Left cardiac atrium (tissue), 4 donors: ENCODE measurements around the gene FAM170B. TPM values are rescaled to one million over a fixed set of nuclear protein-coding genes. Genes with fewer than 3 reads are reported as not detected.
A peak's percentile ranks its signal among the peaks of the same experiment; 100 is the strongest.

Experiments used
- ATAC-seq, 2 donors: fragments of 200-7000 bp; cut with Tn5 transposase; one replicate each; pipeline ENCODE4 v1.9.1; 2020; ENCODE audit warnings: mild to moderate bottlenecking in 2 of 2, moderate library complexity in 2 of 2
- DNase-seq: peaks from one replicate; pipeline ENCODE4 v3.0.0-alpha.2; 2020
- intact Hi-C, 2 donors: fragments of 100-400 bp; cut with DNase I; formaldehyde crosslinking; loops; one replicate each; pipeline versions ENCODE4 v1.14.1 to v1.15.1; 2022 to 2023
- long read RNA-seq: library from polyadenylated mRNA; unstranded; transcript quantifications from one replicate; pipeline ENCODE4 v2.0.0, GENCODE V29; 2021
- total RNA-seq, 2 donors: library from RNA; stranded (reverse); fragmentation: NEBNext Ultra II Directional; extraction: Animal tissue kit (Norgen Biotek cat#: 25700); gene quantifications; one replicate each; pipeline ENCODE4 v1.2.1, GENCODE V29; 2021
- donor health status: DM: no; HTN: yes; CAD: no.
- donor health status: DM: no; HTN: yes; CAD: no; lungs with severe emphysema.
- donor health status: DM: yes; HTN: yes; CAD: no.
- donor health status: Dilated cardiomyopathy.

The FAM170B gene
- total RNA-seq = not detected
- long read RNA-seq = 0 reads

DNA sequence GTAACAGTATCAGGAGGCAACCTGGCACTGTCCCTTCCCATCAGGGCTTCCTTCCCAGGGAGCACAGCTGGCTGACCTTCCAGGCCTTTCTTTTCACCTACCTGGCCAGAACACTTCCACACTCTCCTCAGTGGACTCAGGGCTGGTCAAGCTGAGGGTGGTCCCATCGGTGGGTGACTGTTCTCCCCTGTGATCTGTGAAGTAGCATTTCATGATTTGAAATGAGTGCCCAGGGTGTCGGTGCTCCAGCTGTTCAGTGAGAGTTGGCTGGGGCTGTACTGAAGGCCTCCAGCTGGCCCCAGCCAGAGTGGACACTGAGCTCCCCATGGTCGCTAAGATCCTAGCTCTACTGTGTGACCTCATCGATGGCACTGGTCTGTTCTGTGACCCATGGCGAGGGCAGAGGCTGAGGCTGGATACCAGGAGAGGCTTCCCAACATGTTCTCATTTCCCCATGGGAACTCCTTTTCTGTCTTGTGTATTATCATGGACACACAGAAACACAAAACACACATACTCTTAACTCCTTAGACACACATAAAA lies at the start of gene FAM170B:
FAM170B (minus strand) TSS at position 316 of the 543 bp plus-strand sequence; CDS start at position 213, 103 bp downstream.
- intact Hi-C loops = no loop called here
- ATAC-seq = peak in 1 of 2 donors; percentile 28
- no peak for DNase-seq

DNA sequence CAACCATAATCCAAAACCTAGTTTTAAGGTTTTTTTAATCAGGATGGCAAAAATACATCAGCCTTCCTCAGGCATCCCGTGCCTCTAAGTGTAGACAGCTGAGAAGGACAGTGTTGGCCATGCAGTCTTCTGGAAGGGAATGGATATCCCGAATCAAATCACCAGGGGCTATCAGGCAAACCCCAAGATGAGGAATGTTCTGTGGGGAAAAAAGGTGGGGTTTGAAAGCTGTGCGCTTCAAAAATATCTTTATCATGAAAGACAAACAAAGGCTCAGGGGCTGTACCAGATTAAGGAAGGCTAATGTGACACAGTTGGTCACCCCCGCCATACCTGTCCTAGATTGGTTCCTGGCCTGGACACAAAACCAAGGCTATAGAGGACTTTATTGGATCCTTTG lies 49.0 kb upstream of the FAM170B start:
- no peak for ATAC-seq
- DNase-seq = no peak
- intact Hi-C loops = no loop called here

DNA sequence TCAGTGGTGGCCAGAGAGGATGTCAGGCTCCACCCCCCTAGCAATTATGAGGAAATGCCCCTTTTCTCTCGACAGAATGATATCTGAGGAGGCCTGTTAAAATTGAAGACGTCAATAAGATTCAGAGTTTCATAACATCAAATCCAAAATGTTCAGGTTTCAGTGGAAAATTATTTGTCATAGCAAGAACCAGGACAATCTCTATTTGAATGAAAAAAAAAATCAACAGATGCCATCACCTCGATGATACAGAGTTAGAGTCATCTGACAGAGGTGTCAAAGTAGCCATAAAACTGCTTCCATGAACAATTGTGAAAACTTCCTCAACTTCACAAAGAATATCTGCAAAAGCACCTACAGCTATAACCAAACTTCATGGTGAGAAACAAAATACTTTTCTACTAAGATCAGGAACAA lies 46.6 kb upstream of the FAM170B start:
- no peak for ATAC-seq
- intact Hi-C loops = no loop called here

DNA sequence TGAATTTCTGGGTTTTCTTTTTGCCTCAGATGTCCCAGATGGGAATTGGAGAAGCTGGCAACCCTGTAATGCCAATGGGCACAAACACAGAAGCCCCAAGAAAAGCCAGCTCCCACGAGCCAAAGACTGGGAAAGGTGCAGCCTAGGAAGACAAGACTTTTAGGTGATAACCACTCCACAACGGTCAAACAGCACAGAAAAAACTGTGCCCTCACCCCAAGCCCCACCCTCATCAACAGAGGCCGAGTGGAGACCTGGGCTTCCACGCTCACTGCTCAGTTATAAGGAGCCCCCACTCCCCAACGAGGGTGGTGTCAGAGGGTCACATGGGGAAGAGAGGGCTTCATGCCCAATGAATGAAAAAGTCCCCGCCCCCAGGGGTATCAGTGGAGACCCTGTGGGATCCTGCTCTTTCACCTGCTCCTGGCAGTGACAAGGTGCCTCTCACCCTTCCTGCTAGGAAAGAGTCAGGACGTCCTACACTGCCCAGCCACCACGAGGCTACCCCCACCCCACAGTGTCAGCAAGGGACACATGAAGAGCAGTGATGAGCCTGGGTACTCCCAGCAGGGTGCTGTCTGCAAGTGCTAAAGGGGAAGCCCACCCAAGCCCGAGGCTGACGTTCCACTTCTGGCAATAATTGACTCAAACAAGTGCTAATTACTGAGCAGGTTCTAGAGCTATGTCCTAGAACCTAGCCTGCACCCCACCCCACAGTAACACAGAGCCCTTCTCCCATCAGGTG lies 46.0 kb upstream of the FAM170B start:
- intact Hi-C loops = no loop called here
- ATAC-seq (no peak), DNase-seq (no peak)

More for the DNA sequence above, 46.6 kb upstream of the FAM170B start:
- no peak for DNase-seq

DNA sequence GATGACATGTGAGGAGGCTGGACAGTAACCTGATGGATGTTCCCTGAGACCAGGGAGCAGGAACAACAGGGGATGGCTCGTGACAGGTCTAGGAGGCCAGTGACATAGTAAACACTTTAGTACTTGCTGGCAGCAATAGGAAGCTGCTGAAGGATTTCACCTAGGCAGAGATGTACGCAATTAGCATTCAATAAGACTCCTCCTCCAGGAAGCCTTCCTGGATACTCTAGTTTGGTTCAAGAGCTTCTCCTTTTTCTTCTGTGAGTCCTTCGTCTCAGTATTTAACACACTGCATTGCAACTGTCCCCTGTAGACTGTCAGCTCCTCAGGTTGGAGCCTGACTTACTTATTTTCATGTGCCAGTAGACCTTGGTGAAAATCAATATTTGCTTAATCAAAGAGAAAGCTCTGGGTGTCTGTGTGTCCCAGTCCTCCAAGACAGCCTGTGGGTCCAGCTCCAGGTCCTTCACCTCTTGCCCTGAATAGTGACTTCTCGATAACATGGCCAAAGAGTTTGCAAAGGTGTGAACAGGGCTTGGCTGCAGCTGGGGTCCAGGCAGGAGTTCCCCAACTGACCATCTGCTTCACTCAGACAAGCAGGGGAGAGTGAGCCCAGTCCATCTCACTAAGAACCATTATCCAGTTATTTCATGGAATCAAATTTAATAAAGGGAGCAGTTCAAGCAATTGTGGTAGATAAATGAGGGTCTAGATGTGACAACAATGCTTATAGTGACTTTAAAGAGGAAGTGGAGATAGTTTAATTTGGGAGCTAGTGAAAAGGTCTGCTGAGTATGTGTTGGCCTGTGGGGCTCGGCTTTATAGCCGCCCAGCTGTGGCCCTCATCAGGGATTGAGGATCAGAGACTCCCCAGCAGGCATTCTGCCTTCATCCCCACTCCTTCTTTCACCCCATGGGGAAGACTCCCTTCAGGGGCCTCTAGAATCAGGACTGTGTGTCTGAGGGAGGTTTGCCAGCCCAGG lies 45.0 kb upstream of the FAM170B start:
- no peak for ATAC-seq
- intact Hi-C loops = no loop called here
- no peak for DNase-seq

DNA sequence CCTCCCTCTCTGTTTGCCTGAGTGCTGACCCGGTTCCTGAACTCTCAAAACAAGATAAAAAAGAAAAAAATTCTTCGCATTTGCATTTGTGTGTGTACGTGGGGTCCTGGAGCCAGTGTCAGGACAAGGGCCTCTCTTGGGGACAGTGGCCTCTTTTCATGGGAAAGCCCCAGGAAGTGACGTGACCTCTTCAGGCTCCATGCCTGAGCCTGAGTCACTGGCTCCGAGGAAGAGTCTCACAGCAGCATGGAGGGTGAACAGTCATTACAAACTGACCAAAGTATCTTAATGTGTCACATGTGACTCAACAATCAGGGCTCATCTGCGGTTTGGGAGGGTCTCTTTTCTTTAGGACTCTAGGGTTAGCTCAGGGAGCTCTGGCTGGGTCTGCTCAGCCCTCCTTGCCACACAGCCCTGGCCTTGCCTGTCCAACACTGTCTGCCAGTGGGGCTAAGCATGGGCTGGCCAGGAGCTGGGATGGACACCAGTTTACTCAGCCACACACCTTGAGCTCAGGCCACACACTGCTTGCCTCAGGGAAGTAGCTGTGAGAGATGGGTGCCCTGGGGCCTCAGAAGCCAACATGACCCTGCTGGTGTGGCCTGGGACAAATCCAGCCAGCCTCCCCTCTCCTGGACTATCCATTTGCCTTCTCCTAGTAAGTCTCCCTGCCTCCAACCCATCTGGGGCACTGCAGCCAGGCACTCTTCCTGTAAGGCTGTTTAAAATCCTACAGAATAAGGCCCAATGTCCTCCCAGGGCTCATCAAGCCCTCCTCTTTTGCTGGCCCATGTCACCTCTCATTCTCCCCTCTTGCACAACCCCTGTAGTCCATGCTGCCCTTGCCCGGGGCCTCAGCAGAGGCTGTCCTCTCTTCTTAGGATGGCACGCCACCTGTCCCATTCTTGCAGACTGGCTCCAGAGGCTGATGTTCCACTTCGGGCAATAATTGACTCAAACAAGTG lies 43.9 kb upstream of the FAM170B start:
- peak; percentile 79 for DNase-seq
- ATAC-seq = peak; percentile 92 to 93
- intact Hi-C loops = no loop called here

DNA sequence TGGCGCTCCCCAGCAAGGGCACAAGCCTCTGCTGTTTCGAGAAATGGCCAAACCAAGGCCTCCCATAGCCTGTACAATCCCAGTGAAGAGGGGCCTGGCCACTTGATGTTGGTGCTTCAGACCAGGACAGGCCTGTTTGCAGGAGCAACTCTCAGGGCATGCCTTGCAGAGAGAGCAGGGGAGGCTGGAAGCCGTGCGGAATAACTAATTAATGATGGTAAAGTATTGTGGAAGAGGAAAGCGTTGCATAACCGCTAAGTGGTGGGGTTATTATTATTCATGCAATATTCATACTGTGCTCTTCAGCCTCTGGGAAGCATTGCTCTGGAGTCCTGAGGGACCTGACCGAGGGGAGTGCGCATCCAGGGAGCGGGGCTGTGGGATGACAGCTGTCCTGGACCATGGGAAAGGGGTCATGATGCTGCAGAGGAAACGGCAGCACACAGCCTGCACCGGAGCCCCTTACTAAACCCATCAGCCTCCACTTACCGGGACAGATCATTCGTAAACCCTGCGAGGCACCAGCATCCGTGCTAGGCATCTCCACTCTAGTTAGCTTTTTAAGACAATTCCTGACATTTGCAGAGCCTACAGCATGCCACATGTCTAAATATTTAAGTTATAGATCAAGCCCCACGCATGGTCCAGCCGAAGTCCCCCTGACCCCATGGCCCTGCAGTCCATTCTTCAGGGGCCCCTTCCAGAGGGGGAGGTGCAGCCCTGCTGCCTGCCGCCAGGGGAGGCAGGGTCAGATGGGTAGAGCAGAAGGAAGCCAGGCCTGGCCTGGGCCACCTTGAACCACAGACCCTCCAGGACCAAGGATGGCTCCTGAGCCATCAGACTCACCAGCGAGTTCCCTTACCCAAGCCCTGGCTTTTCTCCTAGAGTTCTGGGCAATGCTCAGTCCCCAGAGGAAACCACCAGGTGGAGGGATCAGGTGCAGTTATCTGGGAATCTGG lies 42.8 kb upstream of the FAM170B start:
- ATAC-seq = peak; percentile 23 to 30
- intact Hi-C loops = no loop called here
- no peak for DNase-seq

DNA sequence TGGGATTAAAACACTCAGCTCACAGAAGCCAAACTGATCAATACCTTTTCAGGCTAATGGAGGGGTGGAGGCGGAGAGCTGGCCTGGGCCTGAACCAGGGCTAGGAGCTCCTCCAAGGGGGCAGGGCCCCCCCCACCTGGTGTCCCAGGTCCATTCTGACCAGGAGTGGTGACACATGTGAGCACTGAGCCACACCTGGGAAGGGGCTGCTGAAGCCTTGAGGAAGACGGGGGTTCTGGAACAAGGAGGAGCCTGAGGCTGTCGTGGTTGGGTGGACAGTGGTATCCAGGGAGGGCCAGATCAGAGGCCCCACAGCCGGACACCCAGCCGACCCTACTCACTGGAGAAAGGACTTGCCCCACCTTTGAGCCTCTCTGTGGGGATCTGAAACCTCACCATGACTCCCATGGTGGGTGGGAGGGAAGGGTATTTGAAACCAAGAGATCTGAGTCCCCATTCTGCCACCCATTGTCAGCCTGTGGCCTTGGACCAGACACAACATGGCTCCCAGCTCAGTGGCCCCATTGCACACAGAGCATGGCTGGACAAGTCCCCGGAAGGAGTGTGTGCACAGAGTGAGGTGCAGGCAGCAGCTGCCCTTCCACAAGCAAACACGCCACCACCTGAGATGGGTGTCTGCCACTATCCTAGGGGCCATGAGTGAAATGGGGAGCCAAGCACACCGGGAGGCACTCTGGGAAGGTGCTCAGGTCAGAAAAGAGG lies 41.9 kb upstream of the FAM170B start:
- ATAC-seq (no peak), DNase-seq (no peak)
- intact Hi-C loops = no loop called here

DNA sequence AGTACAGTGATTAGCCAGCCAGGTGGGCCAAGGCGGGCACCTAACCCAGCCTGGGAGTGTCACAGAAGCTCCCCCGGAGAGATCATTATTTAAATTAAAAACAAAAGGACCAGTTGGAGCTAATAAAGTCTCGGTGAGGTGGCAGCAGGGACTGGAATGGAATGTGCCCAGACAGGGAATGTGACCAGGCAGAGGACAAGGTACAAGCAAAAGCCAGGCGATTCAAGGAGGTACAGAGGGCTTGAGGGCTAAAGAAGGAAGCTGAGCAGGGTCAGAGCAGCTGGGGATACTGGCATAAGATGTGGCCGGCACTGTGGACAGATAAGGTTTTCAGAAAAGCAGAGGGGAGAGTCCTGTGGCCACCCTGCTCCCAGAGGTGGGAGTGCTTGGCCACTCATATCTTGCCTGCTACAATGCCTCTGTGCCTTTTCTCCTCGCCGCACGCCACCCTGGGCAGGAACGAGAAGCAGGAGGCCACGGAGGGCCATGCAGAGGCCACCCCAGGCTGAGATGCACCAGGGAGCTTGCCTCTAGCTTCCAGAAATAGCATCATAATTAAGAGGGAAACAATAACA lies 41.2 kb upstream of the FAM170B start:
- no peak for ATAC-seq
- no peak for DNase-seq
- intact Hi-C loops = no loop called here

DNA sequence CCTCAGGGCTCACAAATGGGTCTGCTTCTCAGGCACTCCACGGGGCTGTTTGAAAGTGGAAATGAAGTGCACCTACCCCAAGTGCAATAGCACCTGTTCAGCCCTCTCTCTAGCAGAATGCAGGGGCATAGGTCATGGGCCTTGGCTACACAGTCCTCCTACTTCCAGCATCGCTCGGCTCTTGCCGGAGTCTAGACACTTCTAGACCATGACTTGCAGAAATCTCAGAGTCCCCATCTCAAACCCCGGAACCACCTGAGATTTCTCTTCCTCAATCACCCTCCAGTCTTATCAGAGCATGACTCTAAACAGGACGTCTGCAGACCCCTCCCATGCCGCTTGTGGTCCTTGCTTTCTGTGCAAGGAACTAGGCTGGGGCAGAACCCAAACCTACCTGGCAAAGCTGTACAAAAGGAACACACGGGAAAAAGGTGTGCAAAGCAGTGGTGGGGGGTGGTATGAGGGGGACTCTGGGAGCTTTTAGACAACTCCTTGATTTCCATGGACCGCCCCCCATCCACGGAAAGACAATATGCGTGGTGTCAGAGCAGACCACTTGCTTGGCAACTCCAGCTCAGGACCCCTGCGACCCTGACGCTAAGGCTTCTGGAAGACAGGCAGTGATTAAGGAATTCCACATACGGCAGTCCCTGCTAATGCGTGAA lies 40.6 kb upstream of the FAM170B start:
- DNase-seq = no peak
- intact Hi-C loops = no loop called here
- no peak for ATAC-seq

DNA sequence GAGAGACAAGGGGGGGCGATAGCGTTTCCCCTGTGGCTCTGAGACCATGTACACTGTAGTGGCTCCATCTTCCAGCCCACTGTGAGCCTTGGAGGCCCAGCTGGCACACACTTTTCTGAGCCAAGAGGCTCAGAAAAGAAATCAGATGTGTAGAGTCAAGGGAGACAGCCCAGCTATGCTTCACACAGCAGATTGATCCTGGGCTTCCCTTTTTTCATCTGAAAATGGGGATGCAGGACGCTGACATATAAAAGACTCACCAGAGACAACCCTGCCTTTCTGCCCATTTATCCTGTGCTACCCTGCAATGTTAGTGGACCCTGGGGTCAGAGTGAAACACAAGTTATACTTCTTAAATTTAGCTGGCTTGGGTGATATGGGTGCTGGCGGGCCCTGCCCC lies 40.0 kb upstream of the FAM170B start:
- intact Hi-C loops = no loop called here
- ATAC-seq (no peak), DNase-seq (no peak)

DNA sequence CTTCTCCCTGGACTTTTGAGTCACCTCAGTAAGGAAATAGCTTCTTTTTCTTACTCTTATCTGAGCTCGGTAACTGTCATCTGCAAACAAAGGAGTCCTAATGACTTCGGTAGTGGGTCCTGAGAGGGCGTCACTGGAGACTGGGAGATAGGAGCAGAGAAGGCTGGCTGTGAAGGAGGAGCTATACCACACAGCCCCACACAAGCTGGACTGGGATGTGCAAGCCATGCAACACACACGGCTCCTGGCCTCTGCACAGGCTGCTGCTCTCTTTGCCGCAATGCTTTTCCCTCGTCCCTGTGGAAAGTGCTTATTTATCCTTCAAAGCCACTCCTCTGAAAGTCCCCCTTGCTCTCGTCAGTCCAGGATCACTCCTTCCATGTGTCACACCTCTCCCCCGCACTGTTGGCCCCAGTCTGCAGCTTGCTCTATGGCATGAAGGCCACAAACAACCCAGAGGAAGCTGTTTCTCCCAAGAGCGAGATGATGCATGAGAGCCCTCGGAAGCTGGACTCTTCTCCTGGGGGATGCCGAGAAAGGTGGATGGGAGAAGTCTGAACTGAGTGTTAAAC lies 39.5 kb upstream of the FAM170B start:
- intact Hi-C loops = no loop called here
- no peak for ATAC-seq
- no peak for DNase-seq

DNA sequence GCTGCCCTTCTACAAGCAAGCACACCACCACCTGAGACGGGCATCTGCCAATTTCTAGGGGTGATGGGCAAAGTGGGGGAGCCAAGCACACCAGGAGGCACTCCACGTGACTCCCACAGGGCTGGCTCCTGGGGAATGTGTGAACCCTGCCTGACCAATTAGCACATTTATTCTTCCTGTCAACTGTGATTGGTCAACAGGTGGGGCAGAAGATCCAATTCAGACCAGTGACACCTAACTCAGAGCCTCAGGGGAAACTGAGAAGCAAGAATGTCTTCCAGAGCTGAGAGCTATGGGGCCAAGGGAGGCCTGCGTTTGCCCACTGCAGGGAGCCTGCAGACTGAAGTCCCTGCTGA lies 38.9 kb upstream of the FAM170B start:
- intact Hi-C loops = no loop called here
- ATAC-seq (no peak), DNase-seq (no peak)

DNA sequence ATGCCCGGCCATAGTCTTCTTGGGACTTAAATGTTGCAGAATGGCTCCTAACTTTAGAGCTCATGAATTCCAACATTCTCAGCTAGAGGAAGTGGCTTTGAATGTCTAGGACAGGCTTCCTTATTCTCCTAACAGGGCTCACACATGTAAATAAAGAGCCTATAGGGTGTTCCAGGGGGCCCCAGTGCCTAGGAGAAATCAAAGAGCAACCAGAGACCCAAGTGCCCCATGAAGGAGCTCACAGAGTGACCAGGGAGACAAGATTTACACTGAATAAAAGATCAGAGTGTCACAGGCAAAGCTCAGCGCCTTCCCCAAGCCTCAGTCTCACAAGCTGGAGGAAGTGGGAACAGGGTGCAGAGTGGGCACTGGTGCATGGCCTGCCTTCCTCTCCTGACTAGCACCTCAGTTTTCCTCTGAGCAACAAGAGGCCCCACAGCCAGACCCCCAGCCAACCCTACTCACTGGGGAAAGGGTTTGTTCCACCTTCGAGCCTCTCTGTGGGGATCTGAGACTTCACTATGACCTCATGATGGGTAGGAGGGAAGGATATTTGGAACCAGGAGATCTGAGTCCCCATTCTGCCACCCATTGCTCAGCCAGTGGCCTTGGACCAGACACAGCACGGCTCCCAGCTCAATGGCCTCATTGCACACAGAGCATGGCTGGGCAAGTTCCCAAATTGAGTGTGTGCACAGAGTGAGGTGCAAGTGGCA lies 38.4 kb upstream of the FAM170B start:
- intact Hi-C loops = no loop called here
- no peak for ATAC-seq
- DNase-seq = no peak

DNA sequence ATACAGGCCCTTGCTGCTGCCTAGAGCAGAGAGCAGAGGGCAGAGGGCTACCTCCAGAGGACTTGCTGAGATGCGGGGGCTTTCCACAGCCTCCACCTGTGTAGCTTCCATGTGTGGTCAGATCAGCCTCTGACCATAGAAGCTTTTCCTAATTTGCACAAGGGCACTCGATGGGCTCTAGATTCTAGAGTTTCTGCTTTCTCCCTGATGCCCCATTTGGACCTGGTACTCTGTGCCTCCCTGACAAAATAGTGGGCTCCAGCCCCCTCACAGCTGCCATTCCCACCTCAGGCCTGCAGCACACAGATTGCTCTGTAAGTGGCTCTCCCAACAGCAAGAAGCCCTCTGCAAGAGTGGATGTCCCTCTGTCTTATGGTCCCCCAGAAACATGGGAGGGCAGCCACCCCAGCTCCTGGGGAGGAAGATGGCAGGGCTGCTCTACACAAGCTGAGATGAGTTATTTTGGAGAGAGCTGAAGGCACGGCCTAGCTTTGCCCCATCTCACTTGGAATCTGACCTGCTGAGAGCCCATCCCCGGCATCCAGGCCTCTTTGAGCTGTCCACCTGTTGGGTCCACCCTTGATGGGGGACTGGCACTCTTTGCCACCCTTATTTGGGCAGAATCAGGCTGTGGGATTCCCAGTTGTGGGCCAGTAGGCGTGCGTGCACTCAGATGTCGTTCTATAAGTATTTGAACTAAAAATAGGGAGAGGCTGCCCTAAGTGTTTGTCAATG lies 37.7 kb upstream of the FAM170B start:
- no peak for ATAC-seq
- no peak for DNase-seq
- intact Hi-C loops = no loop called here
